DOHH2 (cell line): ENCODE results near the gene AFAP1.

Experiments
- CTCF ChIP-seq: fragments of 200-600 bp; sonication (generic); IDR thresholded peaks from one replicate; pipeline ENCODE4 v1.5.1; 2014; ENCODE audit warnings: antibody characterized with exemption, mild to moderate bottlenecking, low read depth, low read length; ENCODE audit not compliant: poor library complexity, severe bottlenecking
- EZH2phosphoT487 ChIP-seq: fragments of 200-600 bp; sonication (generic); IDR thresholded peaks from 2 replicates; pipeline ENCODE4 v1.6.1; 2017; ENCODE audit warnings: borderline replicate concordance, mild to moderate bottlenecking, antibody characterized with exemption, low read length, moderate library complexity, mixed read lengths

- TF ChIP-seq EZH2phosphoT487 (no peak), CTCF (no peak)
These were observed 38.3 kb downstream of the AFAP1 start for GRCh38 chr4:7901311-7901885.
